KMS-11 (cell line): Measurements from ENCODE around the gene FNDC3B.

ENCODE experiments used
- H2AFZ ChIP-seq: fragments of 200-600 bp; sonication (generic); 2 replicates; pipeline ENCODE4 v1.6.1; 2016; ENCODE audit warnings: antibody characterized with exemption, mixed run types, low read depth
- H3K27ac ChIP-seq: fragments of 200-600 bp; sonication (generic); 2 replicates; pipeline ENCODE4 v1.6.1; 2016; ENCODE audit warnings: mild to moderate bottlenecking, mixed run types
- H3K27me3 ChIP-seq: fragments of 200-600 bp; sonication (generic); 2 replicates; pipeline ENCODE4 v1.6.1; 2017; ENCODE audit warnings: mild to moderate bottlenecking, low read depth, mixed run types, moderate library complexity; ENCODE audit not compliant: insufficient read depth
- H3K36me3 ChIP-seq: fragments of 200-600 bp; sonication (generic); 2 replicates; pipeline ENCODE4 v1.6.1; 2017; ENCODE audit warnings: mild to moderate bottlenecking, mixed run types; ENCODE audit not compliant: insufficient read depth
- H3K4me1 ChIP-seq: fragments of 200-600 bp; sonication (generic); 2 replicates; pipeline ENCODE4 v1.6.1; 2016; ENCODE audit warnings: mild to moderate bottlenecking, low read depth, mixed run types; ENCODE audit not compliant: poor library complexity, severe bottlenecking
- H3K4me2 ChIP-seq: fragments of 200-600 bp; sonication (generic); 2 replicates; pipeline ENCODE4 v1.7.0; 2016; ENCODE audit warnings: mild to moderate bottlenecking, mixed run types
- H3K4me3 ChIP-seq: fragments of 200-600 bp; sonication (generic); IDR thresholded peaks from 2 replicates; pipeline ENCODE4 v1.6.1; 2017; ENCODE audit warnings: low read depth, low read length, mixed read lengths; ENCODE audit not compliant: insufficient read depth
- H3K79me2 ChIP-seq: fragments of 200-600 bp; sonication (generic); 2 replicates; pipeline ENCODE4 v1.6.1; 2016; ENCODE audit warnings: low read depth, mixed run types; ENCODE audit not compliant: insufficient read depth
- H3K9ac ChIP-seq: fragments of 200-600 bp; sonication (generic); 2 replicates; pipeline ENCODE4 v1.6.1; 2016; ENCODE audit warnings: mild to moderate bottlenecking, mixed run types
- H4K20me1 ChIP-seq: fragments of 200-600 bp; sonication (generic); 2 replicates; pipeline ENCODE4 v1.6.1; 2016; ENCODE audit warnings: mild to moderate bottlenecking, mixed run types; ENCODE audit not compliant: insufficient read depth
- TF ChIP-seq, protein P1 (sequence below): fragments of 200-600 bp; sonication (generic); conservative IDR thresholded peaks from 2 replicates; pipeline ENCODE4 v1.6.1; 2017; ENCODE audit warnings: low read depth, mild to moderate bottlenecking, antibody characterized with exemption, low read length, moderate library complexity, mixed read lengths

Gene FNDC3B

DNA sequence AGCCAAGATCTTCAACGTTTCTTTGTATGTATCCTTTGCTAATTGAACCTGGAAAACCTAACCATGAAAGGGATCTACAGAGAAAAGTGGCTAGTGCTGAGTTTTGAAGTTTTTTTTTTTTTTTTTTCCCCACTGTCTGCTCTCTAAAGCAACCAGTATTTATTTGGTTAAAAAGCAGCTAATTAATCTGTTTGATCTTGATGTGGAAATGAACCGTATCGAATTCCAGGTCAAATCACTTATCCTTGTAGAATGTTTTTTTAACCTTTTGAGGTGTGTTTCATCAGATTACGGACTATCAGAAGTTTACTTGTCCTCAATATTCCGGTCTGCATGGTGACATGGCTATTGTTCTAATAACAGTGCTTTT is 117.2 kb downstream of the FNDC3B start:
- H3K4me3 ChIP-seq = no peak overlapping the region
- H2AFZ ChIP-seq = no peak overlapping the region
- H3K27me3 ChIP-seq = no peaks in the 10 kb centered on the region
- no peak overlapping the region for H3K4me2 ChIP-seq
- peaks cover 56% of the 10 kb centered on the region for H3K4me1 ChIP-seq
- H3K9ac ChIP-seq = no peak overlapping the region
- H4K20me1 ChIP-seq = peaks cover 9% of the 10 kb centered on the region; the same call in 1 of the 2 replicates
- TF ChIP-seq, protein P1, sequence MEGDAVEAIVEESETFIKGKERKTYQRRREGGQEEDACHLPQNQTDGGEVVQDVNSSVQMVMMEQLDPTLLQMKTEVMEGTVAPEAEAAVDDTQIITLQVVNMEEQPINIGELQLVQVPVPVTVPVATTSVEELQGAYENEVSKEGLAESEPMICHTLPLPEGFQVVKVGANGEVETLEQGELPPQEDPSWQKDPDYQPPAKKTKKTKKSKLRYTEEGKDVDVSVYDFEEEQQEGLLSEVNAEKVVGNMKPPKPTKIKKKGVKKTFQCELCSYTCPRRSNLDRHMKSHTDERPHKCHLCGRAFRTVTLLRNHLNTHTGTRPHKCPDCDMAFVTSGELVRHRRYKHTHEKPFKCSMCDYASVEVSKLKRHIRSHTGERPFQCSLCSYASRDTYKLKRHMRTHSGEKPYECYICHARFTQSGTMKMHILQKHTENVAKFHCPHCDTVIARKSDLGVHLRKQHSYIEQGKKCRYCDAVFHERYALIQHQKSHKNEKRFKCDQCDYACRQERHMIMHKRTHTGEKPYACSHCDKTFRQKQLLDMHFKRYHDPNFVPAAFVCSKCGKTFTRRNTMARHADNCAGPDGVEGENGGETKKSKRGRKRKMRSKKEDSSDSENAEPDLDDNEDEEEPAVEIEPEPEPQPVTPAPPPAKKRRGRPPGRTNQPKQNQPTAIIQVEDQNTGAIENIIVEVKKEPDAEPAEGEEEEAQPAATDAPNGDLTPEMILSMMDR = no peak
- peaks cover 98% of the 10 kb centered on the region for H3K79me2 ChIP-seq
- H3K36me3 ChIP-seq = no peaks in the 10 kb centered on the region
- H3K27ac ChIP-seq = no peak overlapping the region

DNA sequence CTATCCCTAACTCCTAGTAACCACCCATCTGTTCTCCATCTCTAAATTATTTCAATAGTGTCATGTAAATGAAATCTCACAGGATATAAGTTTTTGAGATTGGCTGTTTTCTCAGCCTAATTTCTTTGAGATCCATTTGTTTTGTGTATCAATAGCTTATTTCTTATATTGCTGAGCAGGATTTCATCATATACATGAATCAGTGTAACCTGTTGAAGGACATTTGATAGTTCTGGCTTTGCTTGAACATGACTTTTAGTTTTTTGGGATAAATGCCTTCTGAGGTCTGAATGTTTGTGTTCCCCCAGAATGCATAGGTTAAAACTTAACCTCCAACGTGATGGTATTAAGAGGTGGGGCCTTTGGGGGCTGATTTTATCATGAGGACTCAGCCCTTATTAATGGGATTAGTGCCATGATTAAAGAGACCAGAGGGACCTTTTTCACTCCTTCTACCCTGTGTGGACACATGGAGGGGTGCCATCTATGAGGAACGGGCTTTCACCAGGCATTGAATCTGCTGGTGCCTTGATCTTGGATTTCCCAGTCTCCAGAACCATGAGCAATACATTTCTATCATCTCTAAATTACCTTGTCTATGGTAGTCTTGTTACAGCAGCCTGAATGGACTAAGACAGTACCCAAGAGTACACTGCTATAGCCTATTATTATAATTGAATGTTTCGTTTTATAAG is 118.3 kb downstream of the FNDC3B start:
- Histone ChIP-seq H2AFZ (no peak overlapping the region), H3K4me3 (no peak overlapping the region), H3K27me3 (no peaks in the 10 kb centered on the region), H3K4me1 (peaks cover 45% of the 10 kb centered on the region), H3K79me2 (peaks cover 98% of the 10 kb centered on the region), H3K36me3 (no peaks in the 10 kb centered on the region), H3K27ac (no peak overlapping the region), H3K9ac (no peak overlapping the region), H4K20me1 (peaks cover 12% of the 10 kb centered on the region; the same call in 1 of the 2 replicates), H3K4me2 (no peak overlapping the region)
- TF ChIP-seq, protein P1 = no peak

DNA sequence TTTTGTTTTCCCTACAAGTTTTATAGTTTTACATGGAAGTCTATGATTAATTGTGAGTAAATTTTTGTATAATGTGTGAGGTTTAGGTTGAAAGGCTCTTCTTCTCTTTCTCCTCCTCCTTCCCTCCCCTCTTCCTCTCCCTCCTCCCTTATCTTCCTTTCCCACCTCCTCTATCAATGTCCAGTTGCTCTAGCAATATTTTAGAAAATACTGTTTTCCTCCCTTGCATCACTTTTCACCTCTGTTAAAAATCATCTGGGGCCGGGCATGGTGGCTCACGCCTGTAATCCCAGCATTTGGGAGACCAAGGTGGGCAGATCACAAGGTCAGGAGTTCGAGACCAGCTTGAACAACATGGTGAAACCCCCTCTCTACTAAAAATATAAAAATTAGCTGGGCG is 119.4 kb downstream of the FNDC3B start:
- no peak overlapping the region for H3K4me2 ChIP-seq
- TF ChIP-seq, protein P1 = no peak
- no peak overlapping the region for H2AFZ ChIP-seq
- no peak overlapping the region for H3K4me3 ChIP-seq
- no peak overlapping the region for H3K9ac ChIP-seq
- no peaks in the 10 kb centered on the region for H3K36me3 ChIP-seq
- peaks cover 35% of the 10 kb centered on the region for H3K4me1 ChIP-seq
- H3K27ac ChIP-seq = no peak overlapping the region
- peaks cover 14% of the 10 kb centered on the region; the same call in 1 of the 2 replicates for H4K20me1 ChIP-seq
- peaks cover 98% of the 10 kb centered on the region for H3K79me2 ChIP-seq
- H3K27me3 ChIP-seq = no peaks in the 10 kb centered on the region

DNA sequence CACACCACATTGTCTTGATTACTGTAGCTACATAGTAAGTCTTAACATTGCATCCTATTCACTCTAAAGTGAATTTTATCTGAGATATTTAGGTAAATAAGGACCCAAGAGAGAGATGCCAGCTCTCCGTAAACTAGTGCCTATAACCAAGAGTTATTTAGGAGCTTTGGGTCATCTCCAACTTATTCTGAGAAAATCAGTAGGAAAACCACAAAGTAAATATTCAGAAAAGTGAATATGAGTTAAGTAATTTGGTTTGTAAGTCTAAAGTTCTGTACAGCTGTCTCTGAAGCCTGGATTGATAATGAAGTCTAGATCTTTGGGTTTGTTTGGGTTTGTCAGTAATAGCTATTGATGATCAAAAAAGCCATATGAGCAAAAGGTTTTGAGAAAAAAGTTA is 120.0 kb downstream of the FNDC3B start:
- H2AFZ ChIP-seq = no peak overlapping the region
- H3K9ac ChIP-seq = no peak overlapping the region
- no peak overlapping the region for H3K4me2 ChIP-seq
- TF ChIP-seq, protein P1 = no peak
- H3K4me1 ChIP-seq = peaks cover 29% of the 10 kb centered on the region
- peaks cover 14% of the 10 kb centered on the region; the same call in 1 of the 2 replicates for H4K20me1 ChIP-seq
- no peaks in the 10 kb centered on the region for H3K27me3 ChIP-seq
- H3K36me3 ChIP-seq = no peaks in the 10 kb centered on the region
- H3K79me2 ChIP-seq = peaks cover 98% of the 10 kb centered on the region
- no peak overlapping the region for H3K4me3 ChIP-seq
- no peak overlapping the region for H3K27ac ChIP-seq
